ENCODE results near the gene DUSP28.

GRCh38 chr2:240602266-240603050 lies 42.3 kb downstream of the DUSP28 start:
- TF ChIP-seq, protein P1, sequence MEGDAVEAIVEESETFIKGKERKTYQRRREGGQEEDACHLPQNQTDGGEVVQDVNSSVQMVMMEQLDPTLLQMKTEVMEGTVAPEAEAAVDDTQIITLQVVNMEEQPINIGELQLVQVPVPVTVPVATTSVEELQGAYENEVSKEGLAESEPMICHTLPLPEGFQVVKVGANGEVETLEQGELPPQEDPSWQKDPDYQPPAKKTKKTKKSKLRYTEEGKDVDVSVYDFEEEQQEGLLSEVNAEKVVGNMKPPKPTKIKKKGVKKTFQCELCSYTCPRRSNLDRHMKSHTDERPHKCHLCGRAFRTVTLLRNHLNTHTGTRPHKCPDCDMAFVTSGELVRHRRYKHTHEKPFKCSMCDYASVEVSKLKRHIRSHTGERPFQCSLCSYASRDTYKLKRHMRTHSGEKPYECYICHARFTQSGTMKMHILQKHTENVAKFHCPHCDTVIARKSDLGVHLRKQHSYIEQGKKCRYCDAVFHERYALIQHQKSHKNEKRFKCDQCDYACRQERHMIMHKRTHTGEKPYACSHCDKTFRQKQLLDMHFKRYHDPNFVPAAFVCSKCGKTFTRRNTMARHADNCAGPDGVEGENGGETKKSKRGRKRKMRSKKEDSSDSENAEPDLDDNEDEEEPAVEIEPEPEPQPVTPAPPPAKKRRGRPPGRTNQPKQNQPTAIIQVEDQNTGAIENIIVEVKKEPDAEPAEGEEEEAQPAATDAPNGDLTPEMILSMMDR (IDR thresholded peaks at IDR 0.05; ENCODE audit: low read depth, low read length, missing input control), result no peak
- TF ChIP-seq ATF3 (IDR thresholded peaks at IDR 0.05), result no peak
